ENCODE data around the gene FBXO28. TPM values are rescaled to one million over a fixed set of nuclear protein-coding genes. Genes with fewer than 3 reads are reported as not detected.

The FBXO28 gene
- total RNA-seq, 1 donor from 2014 or later = 52.1 TPM

- H3K27ac Mint-ChIP-seq = no peak overlapping the region
Observed at GRCh38 chr1:224159541-224159940, 45.6 kb downstream of the FBXO28 start.

GRCh38 chr1:224160171-224160682 is 46.3 kb downstream of the FBXO28 start:
- no peaks in the 10 kb centered on the region for H3K4me1 ChIP-seq
- H3K9ac ChIP-seq = no peak overlapping the region
- no peak overlapping the region for H3K27ac Mint-ChIP-seq
- no peak overlapping the region for H3K4me2 ChIP-seq
- peaks cover 21% of the 10 kb centered on the region for H3K36me3 ChIP-seq
- H2AFZ ChIP-seq (replicated peaks) = no peak overlapping the region
- peaks cover 23% of the 10 kb centered on the region for H3K36me3 Mint-ChIP-seq
- H3K27ac ChIP-seq = no peak overlapping the region
- H3K4me1 Mint-ChIP-seq = no peaks in the 10 kb centered on the region
- no peaks in the 10 kb centered on the region for H3K9me3 Mint-ChIP-seq
- no peak overlapping the region for H3K4me3 ChIP-seq
- no peaks in the 10 kb centered on the region for H3K27me3 Mint-ChIP-seq (ENCODE audit: insufficient read depth, low read depth)
- TF ChIP-seq CTCF (IDR thresholded peaks at IDR 0.05) = no peak
- no peak for TF ChIP-seq EZH2phosphoT487 (IDR thresholded peaks at IDR 0.05)
- no peak for TF ChIP-seq EZH2 (IDR thresholded peaks at IDR 0.05)
- H3K4me3 Mint-ChIP-seq = no peak overlapping the region
- DNase-seq (ENCODE audit: low spot score) = no peak
- no peaks in the 10 kb centered on the region for H3K79me2 ChIP-seq (ENCODE audit: low read depth)
- H3K27me3 ChIP-seq = no peaks in the 10 kb centered on the region
- no peaks in the 10 kb centered on the region for H4K20me1 ChIP-seq (ENCODE audit: low read depth)
- peaks cover 28% of the 10 kb centered on the region for H3F3A ChIP-seq (ENCODE audit: low read depth)
- H3K9me3 ChIP-seq (ENCODE audit: low read depth) = no peaks in the 10 kb centered on the region

More at GRCh38 chr1:224159541-224159940, 45.6 kb downstream of the FBXO28 start:
- no peak overlapping the region for H2AFZ ChIP-seq (replicated peaks)
- no peak overlapping the region for H3K4me3 ChIP-seq
- no peak overlapping the region for H3K9ac ChIP-seq
- peaks cover 26% of the 10 kb centered on the region for H3F3A ChIP-seq (ENCODE audit: low read depth)
- no peaks in the 10 kb centered on the region for H4K20me1 ChIP-seq (ENCODE audit: low read depth)
- DNase-seq (ENCODE audit: low spot score) = no peak
- H3K9me3 ChIP-seq (ENCODE audit: low read depth) = no peaks in the 10 kb centered on the region
- Mint-ChIP-seq H3K9me3 (no peaks in the 10 kb centered on the region), H3K4me3 (no peak overlapping the region), H3K4me1 (no peaks in the 10 kb centered on the region), H3K36me3 (peaks cover 23% of the 10 kb centered on the region), H3K27me3 (ENCODE audit: insufficient read depth, low read depth) (no peaks in the 10 kb centered on the region)
- H3K4me2 ChIP-seq = no peak overlapping the region
- no peaks in the 10 kb centered on the region for H3K27me3 ChIP-seq
- no peak overlapping the region for H3K27ac ChIP-seq
- TF ChIP-seq EZH2 (IDR thresholded peaks at IDR 0.05) = no peak
- no peak for TF ChIP-seq CTCF (IDR thresholded peaks at IDR 0.05)
- no peak for TF ChIP-seq EZH2phosphoT487 (IDR thresholded peaks at IDR 0.05)
- peaks cover 21% of the 10 kb centered on the region for H3K36me3 ChIP-seq
- H3K79me2 ChIP-seq (ENCODE audit: low read depth) = no peaks in the 10 kb centered on the region
- no peaks in the 10 kb centered on the region for H3K4me1 ChIP-seq

- peaks cover 10% of the 10 kb centered on the region for H3K36me3 ChIP-seq
- no peaks in the 10 kb centered on the region for H3K27me3 ChIP-seq
- no peaks in the 10 kb centered on the region for H3K4me1 ChIP-seq
- no peaks in the 10 kb centered on the region for H3K27me3 Mint-ChIP-seq (ENCODE audit: insufficient read depth, low read depth)
- no peaks in the 10 kb centered on the region for H3K9me3 Mint-ChIP-seq
- H3K9me3 ChIP-seq (ENCODE audit: low read depth) = no peaks in the 10 kb centered on the region
- H3K79me2 ChIP-seq (ENCODE audit: low read depth) = no peaks in the 10 kb centered on the region
- no peak overlapping the region for H3K9ac ChIP-seq
- no peak overlapping the region for H3K27ac ChIP-seq
- H3K27ac Mint-ChIP-seq = no peak overlapping the region
- H3K4me3 ChIP-seq = no peak overlapping the region
- H3K4me3 Mint-ChIP-seq = no peak overlapping the region
- no peak overlapping the region for H2AFZ ChIP-seq (replicated peaks)
- TF ChIP-seq EZH2 (IDR thresholded peaks at IDR 0.05) (no peak), CTCF (IDR thresholded peaks at IDR 0.05) (no peak), EZH2phosphoT487 (IDR thresholded peaks at IDR 0.05) (no peak)
- DNase-seq (ENCODE audit: low spot score) = no peak
- no peaks in the 10 kb centered on the region for H4K20me1 ChIP-seq (ENCODE audit: low read depth)
- H3K4me1 Mint-ChIP-seq = no peaks in the 10 kb centered on the region
- peaks cover 23% of the 10 kb centered on the region for H3F3A ChIP-seq (ENCODE audit: low read depth)
- no peak overlapping the region for H3K4me2 ChIP-seq
- H3K36me3 Mint-ChIP-seq = peaks cover 14% of the 10 kb centered on the region
Observed at GRCh38 chr1:224162768-224163167, 48.9 kb downstream of the FBXO28 start.
